ENCODE measurements around the gene IPO11.

The IPO11 gene

GRCh38 chr5:62579761-62580160 is 167.2 kb downstream of the IPO11 start:
- no peak for TF ChIP-seq MAX (IDR thresholded peaks at IDR 0.05; ENCODE audit: low read depth, low read length)
- TF ChIP-seq POLR2A (IDR thresholded peaks at IDR 0.05; ENCODE audit: extremely low read depth, insufficient read length), result no peak
- TF ChIP-seq MYC (IDR thresholded peaks at IDR 0.05; ENCODE audit: low read depth, low read length), result no peak
- TF ChIP-seq CTCF (IDR thresholded peaks at IDR 0.05; ENCODE audit: low read depth, low read length), result no peak

GRCh38 chr5:62581836-62582597 is 169.5 kb downstream of the IPO11 start:
- no peak for TF ChIP-seq CTCF (IDR thresholded peaks at IDR 0.05; ENCODE audit: low read depth, low read length)
- DNase-seq (ENCODE audit: low read depth), result no peak
- no peak overlapping the region for H3K4me3 ChIP-seq (ENCODE audit: low read depth, low read length)

More at GRCh38 chr5:62579761-62580160, 167.2 kb downstream of the IPO11 start:
- no peak for DNase-seq (ENCODE audit: low read depth)
- no peak overlapping the region for H3K4me3 ChIP-seq (ENCODE audit: low read depth, low read length)

GRCh38 chr5:62584391-62584790 is 171.8 kb downstream of the IPO11 start:
- H3K4me3 ChIP-seq (ENCODE audit: low read depth, low read length), result no peak overlapping the region
- DNase-seq (ENCODE audit: low read depth), result no peak
- TF ChIP-seq POLR2A (IDR thresholded peaks at IDR 0.05; ENCODE audit: extremely low read depth, insufficient read length) (no peak), CTCF (IDR thresholded peaks at IDR 0.05; ENCODE audit: low read depth, low read length) (no peak), MAX (IDR thresholded peaks at IDR 0.05; ENCODE audit: low read depth, low read length) (no peak), MYC (IDR thresholded peaks at IDR 0.05; ENCODE audit: low read depth, low read length) (no peak)

GRCh38 chr5:62585306-62585705 is 172.7 kb downstream of the IPO11 start:
- TF ChIP-seq CTCF (IDR thresholded peaks at IDR 0.05; ENCODE audit: low read depth, low read length), result no peak
- no peak for TF ChIP-seq MAX (IDR thresholded peaks at IDR 0.05; ENCODE audit: low read depth, low read length)
- no peak for TF ChIP-seq POLR2A (IDR thresholded peaks at IDR 0.05; ENCODE audit: extremely low read depth, insufficient read length)
- no peak for TF ChIP-seq MYC (IDR thresholded peaks at IDR 0.05; ENCODE audit: low read depth, low read length)
- DNase-seq (ENCODE audit: low read depth), result no peak
- H3K4me3 ChIP-seq (ENCODE audit: low read depth, low read length), result no peak overlapping the region

- TF ChIP-seq POLR2A (IDR thresholded peaks at IDR 0.05; ENCODE audit: extremely low read depth, insufficient read length) (no peak), CTCF (IDR thresholded peaks at IDR 0.05; ENCODE audit: low read depth, low read length) (no peak)
- H3K4me3 ChIP-seq (ENCODE audit: low read depth, low read length), result no peak overlapping the region
- DNase-seq (ENCODE audit: low read depth), result no peak
Observed at GRCh38 chr5:62585751-62586150, 173.2 kb downstream of the IPO11 start.

- H3K4me3 ChIP-seq (ENCODE audit: low read depth, low read length), result no peak overlapping the region
- TF ChIP-seq MYC (IDR thresholded peaks at IDR 0.05; ENCODE audit: low read depth, low read length), result no peak
- TF ChIP-seq CTCF (IDR thresholded peaks at IDR 0.05; ENCODE audit: low read depth, low read length), result no peak
- DNase-seq (ENCODE audit: low read depth), result peak; percentile 59
Observed at GRCh38 chr5:62587737-62588136, 175.2 kb downstream of the IPO11 start.
